K562 treated with DMSO at 1 percent for 24 hours (cell line): Measurements from ENCODE around the gene SNX18. TPM values are rescaled to one million over a fixed set of nuclear protein-coding genes. Genes with fewer than 3 reads are reported as not detected.

Source experiments
- total RNA-seq: library from RNA; unstranded; fragments of 300-600 nt; gene quantifications from 2 replicates; pipeline ENCODE4 v1.2.3, GENCODE V29; 2022; ENCODE audit warnings: low read depth; ENCODE audit not compliant: insufficient read depth

Gene SNX18
- 18.7 and 19.6 TPM in 2 replicates for total RNA-seq

DNA sequence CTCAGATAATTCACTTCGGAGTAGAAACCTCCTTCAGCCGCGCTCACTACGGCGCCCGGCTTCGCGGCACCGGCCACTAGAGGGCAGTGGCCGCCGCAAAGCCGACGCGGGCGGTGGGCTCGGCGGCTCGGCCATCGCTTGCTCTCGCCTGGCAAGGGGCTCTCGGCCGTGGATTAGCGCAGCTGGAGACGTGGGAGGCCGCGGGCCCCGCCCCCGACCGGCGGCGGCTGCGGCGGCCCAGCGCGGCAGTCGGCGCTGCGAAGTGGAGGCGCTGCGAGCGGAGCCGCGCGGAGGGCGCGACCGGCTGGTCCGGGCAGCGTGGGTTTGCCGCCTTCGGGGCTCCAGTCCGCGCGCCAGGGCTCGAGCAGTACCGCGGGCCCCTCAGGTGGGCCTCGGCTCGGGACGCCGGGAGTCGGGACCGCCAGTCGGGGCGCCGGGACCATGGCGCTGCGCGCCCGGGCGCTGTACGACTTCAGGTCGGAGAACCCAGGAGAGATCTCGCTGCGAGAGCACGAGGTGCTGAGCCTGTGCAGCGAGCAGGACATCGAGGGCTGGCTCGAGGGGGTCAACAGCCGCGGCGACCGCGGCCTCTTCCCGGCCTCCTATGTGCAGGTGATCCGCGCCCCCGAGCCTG, at the start of gene SNX18:
Gene SNX18 (plus strand): TSS at position 248 of the 634 bp plus-strand sequence. CDS start 194 bp downstream, at position 442.

Other genes with a start within 250 kb of the SNX18 start
- gene ARL15, start 207.2 kb upstream of the SNX18 start, total RNA-seq = 21.5 and 28.2 TPM in 2 replicates
- gene HSPB3, start 62.1 kb upstream of the SNX18 start, total RNA-seq = 0.86 TPM in 1 of 2 replicates, not detected in the other